Prostate gland (tissue), 2 donors: ENCODE results near the gene PRDM11. TPM values are rescaled to one million over a fixed set of nuclear protein-coding genes. Genes with fewer than 3 reads are reported as not detected.

Experiments used
- DNase-seq: peaks from one replicate; pipeline ENCODE4 v3.0.0-alpha.2; 2019; ENCODE audit warnings: low spot score
- H3K27ac ChIP-seq, 2 donors: fragments of 200-600 bp; sonication (generic); 2 replicates each; pipeline ENCODE4 v1.5.1; 2017 to 2019
- H3K27me3 ChIP-seq: fragments of 200-600 bp; sonication (generic); replicated peaks from 2 replicates; pipeline ENCODE4 v1.5.1; 2019; ENCODE audit not compliant: insufficient read depth
- H3K36me3 ChIP-seq, 2 donors: fragments of 200-600 bp; sonication (generic); 1 replicate in 1 of 2; 2 replicates in 1 of 2; pipeline versions ENCODE4 v1.5.1 to v1.8.1; 2017 to 2019
- H3K4me1 ChIP-seq: fragments of 200-600 bp; sonication (generic); replicated peaks from 2 replicates; pipeline ENCODE4 v1.5.1; 2019
- H3K4me3 ChIP-seq, 2 donors: fragments of 200-600 bp; sonication (generic); 2 replicates each; pipeline ENCODE4 v1.5.1; 2017 to 2019
- H3K9me3 ChIP-seq: fragments of 200-600 bp; sonication (generic); 2 replicates; pipeline ENCODE4 v1.5.1; 2017
- POLR2A ChIP-seq: fragments of 450-650 bp; IDR thresholded peaks from one replicate; pipeline ENCODE4 v1.6.1; 2016; ENCODE audit warnings: antibody characterized with exemption, mild to moderate bottlenecking
- POLR2AphosphoS5 ChIP-seq: sonication (generic); formaldehyde crosslinking; IDR thresholded peaks from one replicate; pipeline ENCODE4 v1.6.1; 2017; ENCODE audit warnings: antibody characterized with exemption
- WGBS: methylation state at CpG from one replicate; pipeline ENCODE4 v1.1.5; 2018; 5-methylcytosine and 5-hydroxymethylcytosine counted together
- intact Hi-C: fragments of 100-400 bp; cut with DNase I; formaldehyde crosslinking; loops from one replicate; pipeline ENCODE4 v1.14.2; 2022
- total RNA-seq, 2 donors: library from RNA; depleted of rRNA; stranded (reverse); fragments of >200 nt; gene quantifications; one replicate each; pipeline ENCODE4 v1.1.0, GENCODE V29; 2016
- TF ChIP-seq, protein P1 (sequence below), 4 experiments: fragments of 200-600 bp in 2 of 4; fragments of 450-650 bp in 2 of 4; sonication (generic) in 2 of 4; IDR thresholded peaks; 1 replicate in 3 of 4; 2 replicates in 1 of 4; pipeline ENCODE4 v1.5.1; 2016 to 2019; ENCODE audit warnings: antibody characterized with exemption in 4 of 4, mild to moderate bottlenecking in 2 of 4, moderate library complexity in 2 of 4

The PRDM11 gene
- total RNA-seq, 2 donors from 2014 or later = 13.1 to 15.3 TPM

DNA sequence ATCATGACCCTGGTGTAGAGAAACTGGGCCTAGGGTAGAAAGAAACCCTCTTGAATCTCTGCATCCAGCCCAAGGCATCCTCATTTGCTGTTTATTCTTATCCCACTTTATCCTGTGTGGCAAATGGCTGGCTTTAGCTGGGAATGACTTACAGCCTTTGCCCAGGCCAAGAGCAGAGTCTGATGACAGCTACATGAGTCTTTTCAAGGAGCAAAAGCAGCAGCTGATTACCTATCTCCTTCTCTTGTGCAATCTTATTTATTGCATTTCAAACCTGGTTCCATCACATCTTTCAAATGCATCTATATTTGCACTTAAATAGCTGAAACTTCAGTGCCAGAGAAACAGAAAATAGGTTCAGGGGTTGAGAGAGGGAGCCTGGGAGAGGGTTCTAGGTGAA lies 113.6 kb downstream of the PRDM11 start:
- Histone ChIP-seq H3K27ac (no peak overlapping the region), H3K27me3 (no peaks in the 10 kb centered on the region), H3K4me1 (no peaks in the 10 kb centered on the region), H3K9me3 (no peaks in the 10 kb centered on the region), H3K4me3 (no peak overlapping the region), H3K36me3 (no peaks in the 10 kb centered on the region)
- DNase-seq = no peak
- TF ChIP-seq POLR2A = no peak
- TF ChIP-seq POLR2AphosphoS5 = no peak
- TF ChIP-seq, protein P1, sequence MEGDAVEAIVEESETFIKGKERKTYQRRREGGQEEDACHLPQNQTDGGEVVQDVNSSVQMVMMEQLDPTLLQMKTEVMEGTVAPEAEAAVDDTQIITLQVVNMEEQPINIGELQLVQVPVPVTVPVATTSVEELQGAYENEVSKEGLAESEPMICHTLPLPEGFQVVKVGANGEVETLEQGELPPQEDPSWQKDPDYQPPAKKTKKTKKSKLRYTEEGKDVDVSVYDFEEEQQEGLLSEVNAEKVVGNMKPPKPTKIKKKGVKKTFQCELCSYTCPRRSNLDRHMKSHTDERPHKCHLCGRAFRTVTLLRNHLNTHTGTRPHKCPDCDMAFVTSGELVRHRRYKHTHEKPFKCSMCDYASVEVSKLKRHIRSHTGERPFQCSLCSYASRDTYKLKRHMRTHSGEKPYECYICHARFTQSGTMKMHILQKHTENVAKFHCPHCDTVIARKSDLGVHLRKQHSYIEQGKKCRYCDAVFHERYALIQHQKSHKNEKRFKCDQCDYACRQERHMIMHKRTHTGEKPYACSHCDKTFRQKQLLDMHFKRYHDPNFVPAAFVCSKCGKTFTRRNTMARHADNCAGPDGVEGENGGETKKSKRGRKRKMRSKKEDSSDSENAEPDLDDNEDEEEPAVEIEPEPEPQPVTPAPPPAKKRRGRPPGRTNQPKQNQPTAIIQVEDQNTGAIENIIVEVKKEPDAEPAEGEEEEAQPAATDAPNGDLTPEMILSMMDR (IDR thresholded peaks at IDR 0.05) = no peak
- intact Hi-C loops = no loop called here

DNA sequence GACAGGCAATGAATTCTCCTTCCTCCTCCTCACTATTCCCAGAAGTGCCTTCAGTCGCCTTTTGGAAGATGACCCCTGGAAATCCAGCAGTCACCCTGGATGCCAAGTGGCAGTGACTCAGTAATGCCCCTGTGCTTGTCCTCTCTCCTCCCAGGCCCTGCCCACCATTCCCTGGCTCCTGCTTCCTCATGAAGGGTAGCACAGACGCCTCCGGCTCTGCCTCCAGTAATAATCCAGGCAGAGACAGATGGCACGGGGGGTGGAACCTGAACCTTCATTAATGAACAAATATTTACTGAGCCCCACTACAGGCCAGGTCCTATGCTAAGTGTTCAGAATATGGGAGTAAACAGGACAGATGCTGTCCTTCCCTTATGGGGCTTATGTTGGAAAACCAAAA lies 116.5 kb downstream of the PRDM11 start:
- H3K27ac ChIP-seq = no peak overlapping the region
- H3K4me3 ChIP-seq = no peak overlapping the region
- no peaks in the 10 kb centered on the region for H3K9me3 ChIP-seq
- H3K4me1 ChIP-seq = no peaks in the 10 kb centered on the region
- intact Hi-C loops = no loop called here
- DNase-seq = no peak
- no peaks in the 10 kb centered on the region for H3K36me3 ChIP-seq
- TF ChIP-seq, protein P1 (IDR thresholded peaks at IDR 0.05) = no peak
- TF ChIP-seq POLR2A = no peak
- WGBS = 59% methylated on average over 4 of the region's 4 CpGs
- no peaks in the 10 kb centered on the region for H3K27me3 ChIP-seq

DNA sequence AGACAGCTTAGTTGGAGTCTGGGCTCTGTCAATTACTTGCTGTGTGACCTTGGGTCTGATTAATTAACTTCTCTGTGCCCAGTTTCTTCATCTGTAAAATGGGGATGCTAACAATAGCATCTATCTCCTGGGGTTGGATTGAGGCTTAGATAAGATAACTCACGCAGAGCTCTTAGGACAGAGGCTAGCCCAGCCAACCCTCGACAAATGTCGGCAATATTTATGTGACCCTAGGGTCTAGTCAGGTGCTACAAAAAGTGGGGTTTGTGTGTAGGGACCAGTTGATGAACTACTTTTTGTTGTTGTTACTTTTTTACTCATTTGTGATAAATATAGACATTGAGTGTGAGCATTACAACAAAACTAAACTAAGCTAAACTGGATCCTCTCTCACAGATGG lies 117.3 kb downstream of the PRDM11 start:
- Histone ChIP-seq H3K4me3 (no peak overlapping the region), H3K36me3 (no peaks in the 10 kb centered on the region), H3K27ac (no peak overlapping the region), H3K9me3 (no peaks in the 10 kb centered on the region), H3K27me3 (no peaks in the 10 kb centered on the region), H3K4me1 (no peaks in the 10 kb centered on the region)
- DNase-seq = no peak
- intact Hi-C loops = no loop called here
- TF ChIP-seq, protein P1 (IDR thresholded peaks at IDR 0.05) = no peak
- TF ChIP-seq POLR2A (no peak), POLR2AphosphoS5 (no peak)
- WGBS = 96% methylated on average over 3 of the region's 3 CpGs

- no peaks in the 10 kb centered on the region for H3K9me3 ChIP-seq
- H3K27me3 ChIP-seq = no peaks in the 10 kb centered on the region
- 65% methylated on average over 11 of the region's 11 CpGs for WGBS
- TF ChIP-seq POLR2A = no peak
- TF ChIP-seq, protein P1 (IDR thresholded peaks at IDR 0.05) = no peak
- TF ChIP-seq POLR2AphosphoS5 = no peak
- no peaks in the 10 kb centered on the region for H3K4me1 ChIP-seq
- no peak overlapping the region for H3K27ac ChIP-seq
- no peaks in the 10 kb centered on the region for H3K36me3 ChIP-seq
- intact Hi-C loops = no loop called here
- DNase-seq = no peak
- H3K4me3 ChIP-seq = no peak overlapping the region
These were observed 118.5 kb downstream of the PRDM11 start for GRCh38 chr11:45264839-45265515.

DNA sequence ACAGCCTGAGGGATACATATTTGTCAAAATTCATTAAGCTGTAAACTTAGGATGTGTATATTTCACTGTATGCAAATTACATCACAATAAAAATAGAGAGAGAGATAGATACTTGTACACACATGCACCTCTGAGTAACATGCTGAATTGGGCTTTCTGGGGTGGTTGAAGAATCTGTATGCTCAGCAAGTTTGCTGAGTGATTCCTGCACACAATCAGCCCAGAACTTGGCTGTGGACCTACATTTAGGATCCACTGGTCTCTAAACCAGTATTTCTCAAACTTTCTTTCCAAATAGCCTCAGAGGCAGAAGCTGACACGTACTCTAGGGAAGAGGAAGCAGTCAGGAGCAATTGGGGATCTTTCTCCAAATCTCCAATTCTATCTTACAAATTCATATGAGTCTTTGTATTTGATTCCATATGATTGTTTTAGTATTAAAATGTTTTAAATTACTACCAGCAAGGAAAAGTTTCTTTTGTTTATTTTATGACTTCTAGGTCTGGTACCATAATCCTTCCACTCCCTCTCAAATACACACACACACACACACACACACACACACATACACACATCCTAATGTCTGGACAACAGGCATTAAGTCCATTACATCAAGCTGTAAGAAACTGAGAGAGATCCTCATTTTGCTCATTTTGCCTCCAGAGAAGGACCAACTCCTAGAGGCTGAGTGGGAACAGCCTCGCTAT lies 119.7 kb downstream of the PRDM11 start:
- intact Hi-C loops = no loop called here
- no peaks in the 10 kb centered on the region for H3K36me3 ChIP-seq
- no peaks in the 10 kb centered on the region for H3K27me3 ChIP-seq
- WGBS = 95% methylated on average over 2 of the region's 2 CpGs
- no peak for DNase-seq
- no peaks in the 10 kb centered on the region for H3K4me1 ChIP-seq
- TF ChIP-seq POLR2A = no peak
- H3K9me3 ChIP-seq = no peaks in the 10 kb centered on the region
- H3K27ac ChIP-seq = no peak overlapping the region
- H3K4me3 ChIP-seq = no peak overlapping the region
